ENCODE measurements around the gene CDYL. TPM values are rescaled to one million over a fixed set of nuclear protein-coding genes. Genes with fewer than 3 reads are reported as not detected.

CDYL gene
- total and polyA plus RNA-seq, 4 donors: 3.3 to 25.4 (median 11.0) TPM

GRCh38 chr6:4916954-4917561 lies 140.9 kb downstream of the CDYL start:
- no peak for DNase-seq (ENCODE audit: low spot score)
- no peaks in the 10 kb centered on the region for H3K27me3 ChIP-seq (ENCODE audit: control insufficient read depth in 4 of 4, insufficient read depth in 4 of 4, low read length in 3 of 4)
- H3K4me1 ChIP-seq (ENCODE audit: control insufficient read depth in 4 of 4, insufficient read depth in 4 of 4, low read length in 3 of 4): peaks cover 0 to 3% (median 1%) of the 10 kb centered on the region in 4 donors
- no peak overlapping the region for H3K9ac ChIP-seq (ENCODE audit: low read depth in 1 of 2, low read length in 2 of 2)
- TF ChIP-seq, protein P1, sequence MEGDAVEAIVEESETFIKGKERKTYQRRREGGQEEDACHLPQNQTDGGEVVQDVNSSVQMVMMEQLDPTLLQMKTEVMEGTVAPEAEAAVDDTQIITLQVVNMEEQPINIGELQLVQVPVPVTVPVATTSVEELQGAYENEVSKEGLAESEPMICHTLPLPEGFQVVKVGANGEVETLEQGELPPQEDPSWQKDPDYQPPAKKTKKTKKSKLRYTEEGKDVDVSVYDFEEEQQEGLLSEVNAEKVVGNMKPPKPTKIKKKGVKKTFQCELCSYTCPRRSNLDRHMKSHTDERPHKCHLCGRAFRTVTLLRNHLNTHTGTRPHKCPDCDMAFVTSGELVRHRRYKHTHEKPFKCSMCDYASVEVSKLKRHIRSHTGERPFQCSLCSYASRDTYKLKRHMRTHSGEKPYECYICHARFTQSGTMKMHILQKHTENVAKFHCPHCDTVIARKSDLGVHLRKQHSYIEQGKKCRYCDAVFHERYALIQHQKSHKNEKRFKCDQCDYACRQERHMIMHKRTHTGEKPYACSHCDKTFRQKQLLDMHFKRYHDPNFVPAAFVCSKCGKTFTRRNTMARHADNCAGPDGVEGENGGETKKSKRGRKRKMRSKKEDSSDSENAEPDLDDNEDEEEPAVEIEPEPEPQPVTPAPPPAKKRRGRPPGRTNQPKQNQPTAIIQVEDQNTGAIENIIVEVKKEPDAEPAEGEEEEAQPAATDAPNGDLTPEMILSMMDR (IDR thresholded peaks at IDR 0.05; ENCODE audit: low read depth, low read length, missing input control): no peak
- no peak for TF ChIP-seq EGR1 (IDR thresholded peaks at IDR 0.05; ENCODE audit: low read depth in 2 of 2)
- TF ChIP-seq FOXA1 (IDR thresholded peaks at IDR 0.05): no peak
- TF ChIP-seq, protein P2, sequence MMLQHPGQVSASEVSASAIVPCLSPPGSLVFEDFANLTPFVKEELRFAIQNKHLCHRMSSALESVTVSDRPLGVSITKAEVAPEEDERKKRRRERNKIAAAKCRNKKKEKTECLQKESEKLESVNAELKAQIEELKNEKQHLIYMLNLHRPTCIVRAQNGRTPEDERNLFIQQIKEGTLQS (IDR thresholded peaks at IDR 0.05): no peak
- TF ChIP-seq, protein P3, sequence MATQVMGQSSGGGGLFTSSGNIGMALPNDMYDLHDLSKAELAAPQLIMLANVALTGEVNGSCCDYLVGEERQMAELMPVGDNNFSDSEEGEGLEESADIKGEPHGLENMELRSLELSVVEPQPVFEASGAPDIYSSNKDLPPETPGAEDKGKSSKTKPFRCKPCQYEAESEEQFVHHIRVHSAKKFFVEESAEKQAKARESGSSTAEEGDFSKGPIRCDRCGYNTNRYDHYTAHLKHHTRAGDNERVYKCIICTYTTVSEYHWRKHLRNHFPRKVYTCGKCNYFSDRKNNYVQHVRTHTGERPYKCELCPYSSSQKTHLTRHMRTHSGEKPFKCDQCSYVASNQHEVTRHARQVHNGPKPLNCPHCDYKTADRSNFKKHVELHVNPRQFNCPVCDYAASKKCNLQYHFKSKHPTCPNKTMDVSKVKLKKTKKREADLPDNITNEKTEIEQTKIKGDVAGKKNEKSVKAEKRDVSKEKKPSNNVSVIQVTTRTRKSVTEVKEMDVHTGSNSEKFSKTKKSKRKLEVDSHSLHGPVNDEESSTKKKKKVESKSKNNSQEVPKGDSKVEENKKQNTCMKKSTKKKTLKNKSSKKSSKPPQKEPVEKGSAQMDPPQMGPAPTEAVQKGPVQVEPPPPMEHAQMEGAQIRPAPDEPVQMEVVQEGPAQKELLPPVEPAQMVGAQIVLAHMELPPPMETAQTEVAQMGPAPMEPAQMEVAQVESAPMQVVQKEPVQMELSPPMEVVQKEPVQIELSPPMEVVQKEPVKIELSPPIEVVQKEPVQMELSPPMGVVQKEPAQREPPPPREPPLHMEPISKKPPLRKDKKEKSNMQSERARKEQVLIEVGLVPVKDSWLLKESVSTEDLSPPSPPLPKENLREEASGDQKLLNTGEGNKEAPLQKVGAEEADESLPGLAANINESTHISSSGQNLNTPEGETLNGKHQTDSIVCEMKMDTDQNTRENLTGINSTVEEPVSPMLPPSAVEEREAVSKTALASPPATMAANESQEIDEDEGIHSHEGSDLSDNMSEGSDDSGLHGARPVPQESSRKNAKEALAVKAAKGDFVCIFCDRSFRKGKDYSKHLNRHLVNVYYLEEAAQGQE (IDR thresholded peaks at IDR 0.05): no peak
- no peaks in the 10 kb centered on the region for H3K36me3 ChIP-seq (ENCODE audit: control insufficient read depth in 4 of 4, insufficient read depth in 3 of 4, low read depth in 1 of 4, low read length in 3 of 4)
- 55% methylated on average over 5 of the region's 5 CpGs for WGBS
- H3K27ac ChIP-seq (ENCODE audit: low read depth in 1 of 2, low read length in 2 of 2): no peak overlapping the region
- no peaks in the 10 kb centered on the region for H3K9me3 ChIP-seq (ENCODE audit: control insufficient read depth in 4 of 4, low read length in 3 of 4)
- H3K4me3 ChIP-seq (ENCODE audit: low read depth in 1 of 3, low read length in 3 of 3): no peak overlapping the region

GRCh38 chr6:4920914-4921410 lies 144.8 kb downstream of the CDYL start:
- H3K36me3 ChIP-seq (ENCODE audit: control insufficient read depth in 4 of 4, insufficient read depth in 3 of 4, low read depth in 1 of 4, low read length in 3 of 4): no peaks in the 10 kb centered on the region
- no peaks in the 10 kb centered on the region for H3K4me1 ChIP-seq (ENCODE audit: control insufficient read depth in 4 of 4, insufficient read depth in 4 of 4, low read length in 3 of 4)
- TF ChIP-seq, protein P2 (IDR thresholded peaks at IDR 0.05): no peak
- TF ChIP-seq, protein P4, sequence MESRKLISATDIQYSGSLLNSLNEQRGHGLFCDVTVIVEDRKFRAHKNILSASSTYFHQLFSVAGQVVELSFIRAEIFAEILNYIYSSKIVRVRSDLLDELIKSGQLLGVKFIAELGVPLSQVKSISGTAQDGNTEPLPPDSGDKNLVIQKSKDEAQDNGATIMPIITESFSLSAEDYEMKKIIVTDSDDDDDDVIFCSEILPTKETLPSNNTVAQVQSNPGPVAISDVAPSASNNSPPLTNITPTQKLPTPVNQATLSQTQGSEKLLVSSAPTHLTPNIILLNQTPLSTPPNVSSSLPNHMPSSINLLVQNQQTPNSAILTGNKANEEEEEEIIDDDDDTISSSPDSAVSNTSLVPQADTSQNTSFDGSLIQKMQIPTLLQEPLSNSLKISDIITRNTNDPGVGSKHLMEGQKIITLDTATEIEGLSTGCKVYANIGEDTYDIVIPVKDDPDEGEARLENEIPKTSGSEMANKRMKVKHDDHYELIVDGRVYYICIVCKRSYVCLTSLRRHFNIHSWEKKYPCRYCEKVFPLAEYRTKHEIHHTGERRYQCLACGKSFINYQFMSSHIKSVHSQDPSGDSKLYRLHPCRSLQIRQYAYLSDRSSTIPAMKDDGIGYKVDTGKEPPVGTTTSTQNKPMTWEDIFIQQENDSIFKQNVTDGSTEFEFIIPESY (IDR thresholded peaks at IDR 0.05): no peak
- TF ChIP-seq RAD21 (IDR thresholded peaks at IDR 0.05) (no peak), RXRA (IDR thresholded peaks at IDR 0.05) (no peak), GABPA (IDR thresholded peaks at IDR 0.05 in 1 of 2, conservative IDR thresholded peaks at IDR 0.05 in 1 of 2) (no peak), EGR1 (IDR thresholded peaks at IDR 0.05; ENCODE audit: low read depth in 2 of 2) (no peak), YY1 (IDR thresholded peaks at IDR 0.05) (no peak), TAF1 (conservative IDR thresholded peaks at IDR 0.05) (no peak), FOXA1 (IDR thresholded peaks at IDR 0.05) (no peak), SP1 (IDR thresholded peaks at IDR 0.05) (no peak), JUND (IDR thresholded peaks at IDR 0.05) (no peak), NR2F2 (IDR thresholded peaks at IDR 0.05) (no peak), FOXA2 (IDR thresholded peaks at IDR 0.05) (no peak)
- TF ChIP-seq, protein P1 (IDR thresholded peaks at IDR 0.05; ENCODE audit: low read depth, low read length, missing input control): no peak
- TF ChIP-seq, protein P5, sequence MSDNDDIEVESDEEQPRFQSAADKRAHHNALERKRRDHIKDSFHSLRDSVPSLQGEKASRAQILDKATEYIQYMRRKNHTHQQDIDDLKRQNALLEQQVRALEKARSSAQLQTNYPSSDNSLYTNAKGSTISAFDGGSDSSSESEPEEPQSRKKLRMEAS (IDR thresholded peaks at IDR 0.05): no peak
- no peaks in the 10 kb centered on the region for H3K9me3 ChIP-seq (ENCODE audit: control insufficient read depth in 4 of 4, low read length in 3 of 4)
- H3K27me3 ChIP-seq (ENCODE audit: control insufficient read depth in 4 of 4, insufficient read depth in 4 of 4, low read length in 3 of 4): no peaks in the 10 kb centered on the region
- no peak for DNase-seq (ENCODE audit: low spot score)
- H3K9ac ChIP-seq (ENCODE audit: low read depth in 1 of 2, low read length in 2 of 2): no peak overlapping the region
- no peak overlapping the region for H3K27ac ChIP-seq (ENCODE audit: low read depth in 1 of 2, low read length in 2 of 2)
- 93% methylated on average over 5 of the region's 5 CpGs for WGBS
- H3K4me3 ChIP-seq (ENCODE audit: low read depth in 1 of 3, low read length in 3 of 3): no peak overlapping the region

All from liver (tissue), 9 donors.